K562 (cell line): ENCODE measurements around the gene CSF2RB.

Experiments
- SP1 ChIP-seq: sonication (generic); formaldehyde crosslinking; IDR thresholded peaks from 2 replicates; pipeline ENCODE4 v1.8.1; 2022; ENCODE audit warnings: mild to moderate bottlenecking, missing genetic modification reagents
- TOE1 ChIP-seq, 2 experiments: fragments of 450-650 bp in 1 of 2; sonication (generic) in 1 of 2; formaldehyde crosslinking in 1 of 2; IDR thresholded peaks; 2 replicates each; pipeline versions ENCODE4 v1.7.1 to v1.8.0; 2016 to 2022; ENCODE audit warnings: borderline replicate concordance in 2 of 2, mild to moderate bottlenecking in 2 of 2, antibody characterized with exemption in 1 of 2, inconsistent platforms in 1 of 2, low read depth in 1 of 2, missing genetic modification reagents in 1 of 2, moderate library complexity in 1 of 2

DNA sequence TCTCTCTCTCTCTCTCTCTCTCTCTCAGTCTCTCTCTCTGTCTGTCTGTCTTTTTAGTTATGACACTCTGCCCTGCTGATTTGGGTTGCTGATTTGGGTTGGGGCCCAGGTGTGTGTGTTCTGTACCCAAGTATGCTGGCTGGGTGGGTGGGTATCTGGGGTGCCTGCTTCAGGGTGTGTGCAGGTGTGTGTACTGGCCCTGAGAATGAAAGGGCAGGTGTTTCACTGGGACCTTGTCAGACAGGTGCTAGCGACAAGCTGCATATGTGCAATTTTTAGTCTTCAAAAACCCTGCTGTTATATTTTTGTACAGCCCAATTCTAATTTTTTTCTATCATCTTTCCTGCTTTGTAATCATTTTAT, 943 bp downstream of the CSF2RB start:
- TF ChIP-seq TOE1 (IDR thresholded peaks at IDR 0.05; ENCODE audit: borderline replicate concordance) (no peak), TOE1 (CRISPR knock-in tag; IDR thresholded peaks at IDR 0.05; ENCODE audit: borderline replicate concordance, low read depth) (no peak), SP1 (CRISPR knock-in tag) (no peak)
